ENCODE measurements around the gene MLANA. TPM values are rescaled to one million over a fixed set of nuclear protein-coding genes. Genes with fewer than 3 reads are reported as not detected.

The MLANA gene
- polyA plus RNA-seq, 1 donor (not counting 4 experiments of a cell fraction or from before 2014, with no cell fraction given): not detected

DNA sequence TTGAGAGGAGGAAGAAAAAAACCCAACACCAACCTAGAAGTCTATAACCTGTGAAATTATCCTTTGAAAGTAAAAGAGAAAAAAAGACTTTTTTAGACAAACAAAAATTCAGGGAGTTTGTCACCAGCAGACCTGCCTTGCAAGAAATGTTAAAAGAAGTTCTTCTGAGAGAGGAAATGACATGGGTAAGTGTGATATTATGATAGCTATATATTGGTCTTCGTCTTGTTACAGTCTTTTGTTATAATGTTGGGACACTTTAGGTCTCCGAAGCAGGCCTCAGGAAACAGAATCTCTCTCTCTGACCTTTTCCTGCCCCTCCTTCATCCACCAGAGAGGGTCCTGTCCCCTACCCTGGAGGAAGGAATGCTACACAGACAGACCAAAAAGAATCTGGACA is 16.6 kb upstream of the MLANA start:
- Histone ChIP-seq H3K4me3 (ENCODE audit: control insufficient read depth in 2 of 3, extremely low read depth in 1 of 3, insufficient read depth in 2 of 3, low read depth in 1 of 3, low read length in 3 of 3) (no peak overlapping the region), H3K4me1 (ENCODE audit: control insufficient read depth, extremely low read depth, insufficient read depth, low read length) (peaks cover 2% of the 10 kb centered on the region), H3K79me2 (ENCODE audit: control insufficient read depth, insufficient read depth, low read length) (no peaks in the 10 kb centered on the region), H3K4me2 (ENCODE audit: control insufficient read depth, extremely low read depth, insufficient read depth, low read depth, low read length) (no peak overlapping the region), H4K20me1 (ENCODE audit: control insufficient read depth, extremely low read depth, insufficient read depth, low read length) (no peaks in the 10 kb centered on the region), H3K27ac (ENCODE audit: control insufficient read depth, insufficient read depth, low read length) (no peak overlapping the region), H3K36me3 (ENCODE audit: control insufficient read depth in 2 of 2, extremely low read depth in 1 of 2, insufficient read depth in 2 of 2, low read length in 2 of 2) (no peaks in the 10 kb centered on the region), H3K9me1 (ENCODE audit: control insufficient read depth, extremely low read depth, insufficient read depth, low read length) (no peaks in the 10 kb centered on the region), H3K27me3 (ENCODE audit: control insufficient read depth, extremely low read depth, insufficient read depth, low read length) (no peaks in the 10 kb centered on the region), H2AFZ (ENCODE audit: control insufficient read depth, low read length) (no peak overlapping the region), H3K9me3 (ENCODE audit: control insufficient read depth, low read depth, low read length) (peaks cover 3% of the 10 kb centered on the region), H3K9ac (ENCODE audit: control insufficient read depth, extremely low read depth, insufficient read depth, low read length) (no peak overlapping the region)
- TF ChIP-seq EZH2 (IDR thresholded peaks at IDR 0.05; ENCODE audit: low read length): no peak
- TF ChIP-seq, protein P1, sequence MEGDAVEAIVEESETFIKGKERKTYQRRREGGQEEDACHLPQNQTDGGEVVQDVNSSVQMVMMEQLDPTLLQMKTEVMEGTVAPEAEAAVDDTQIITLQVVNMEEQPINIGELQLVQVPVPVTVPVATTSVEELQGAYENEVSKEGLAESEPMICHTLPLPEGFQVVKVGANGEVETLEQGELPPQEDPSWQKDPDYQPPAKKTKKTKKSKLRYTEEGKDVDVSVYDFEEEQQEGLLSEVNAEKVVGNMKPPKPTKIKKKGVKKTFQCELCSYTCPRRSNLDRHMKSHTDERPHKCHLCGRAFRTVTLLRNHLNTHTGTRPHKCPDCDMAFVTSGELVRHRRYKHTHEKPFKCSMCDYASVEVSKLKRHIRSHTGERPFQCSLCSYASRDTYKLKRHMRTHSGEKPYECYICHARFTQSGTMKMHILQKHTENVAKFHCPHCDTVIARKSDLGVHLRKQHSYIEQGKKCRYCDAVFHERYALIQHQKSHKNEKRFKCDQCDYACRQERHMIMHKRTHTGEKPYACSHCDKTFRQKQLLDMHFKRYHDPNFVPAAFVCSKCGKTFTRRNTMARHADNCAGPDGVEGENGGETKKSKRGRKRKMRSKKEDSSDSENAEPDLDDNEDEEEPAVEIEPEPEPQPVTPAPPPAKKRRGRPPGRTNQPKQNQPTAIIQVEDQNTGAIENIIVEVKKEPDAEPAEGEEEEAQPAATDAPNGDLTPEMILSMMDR (optimal IDR thresholded peaks at IDR 0.05 in 1 of 3, IDR thresholded peaks at IDR 0.05 in 1 of 3, conservative IDR thresholded peaks at IDR 0.05 in 1 of 3; ENCODE audit: extremely low read depth in 1 of 3, insufficient read depth in 2 of 3, low read length in 3 of 3): no peak
- no peak for DNase-seq (ENCODE audit: low read depth, low spot score)
- FAIRE-seq: no peak
- dilution Hi-C loops (cut with MboI; ENCODE audit: extremely low pct_ligation_motif_present, low sequenced_read_pairs): no loop called here

DNA sequence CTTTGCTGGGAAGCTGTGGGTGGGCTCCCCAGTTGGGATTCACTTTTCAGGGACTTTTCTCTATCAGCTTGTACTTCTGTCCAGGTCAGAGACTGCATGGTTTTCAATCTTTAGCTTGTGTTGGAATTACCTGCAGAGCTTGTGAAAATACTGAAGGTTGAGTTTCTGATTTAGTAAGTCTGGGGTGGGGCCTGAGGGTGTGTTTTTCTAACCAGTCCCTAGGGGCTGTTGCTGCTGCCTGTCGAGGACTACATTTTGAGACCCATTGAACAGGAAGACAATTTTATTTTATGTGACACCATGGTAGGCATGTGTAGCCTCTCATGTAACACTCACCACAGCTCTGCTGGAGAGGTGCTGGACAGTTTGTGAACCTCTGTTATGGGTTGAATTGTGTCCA is 14.7 kb upstream of the MLANA start:
- DNase-seq (ENCODE audit: low read depth, low spot score) (no peak), FAIRE-seq (no peak)
- no peak overlapping the region for H3K9ac ChIP-seq (ENCODE audit: control insufficient read depth, extremely low read depth, insufficient read depth, low read length)
- dilution Hi-C loops (cut with MboI; ENCODE audit: extremely low pct_ligation_motif_present, low sequenced_read_pairs): no loop called here
- no peak overlapping the region for H3K4me2 ChIP-seq (ENCODE audit: control insufficient read depth, extremely low read depth, insufficient read depth, low read depth, low read length)
- H3K36me3 ChIP-seq (ENCODE audit: control insufficient read depth in 2 of 2, extremely low read depth in 1 of 2, insufficient read depth in 2 of 2, low read length in 2 of 2): no peaks in the 10 kb centered on the region
- peaks cover 3% of the 10 kb centered on the region for H3K9me3 ChIP-seq (ENCODE audit: control insufficient read depth, low read depth, low read length)
- H3K4me1 ChIP-seq (ENCODE audit: control insufficient read depth, extremely low read depth, insufficient read depth, low read length): peaks cover 6% of the 10 kb centered on the region
- H3K4me3 ChIP-seq (ENCODE audit: control insufficient read depth in 2 of 3, extremely low read depth in 1 of 3, insufficient read depth in 2 of 3, low read depth in 1 of 3, low read length in 3 of 3): no peak overlapping the region
- H3K79me2 ChIP-seq (ENCODE audit: control insufficient read depth, insufficient read depth, low read length): no peaks in the 10 kb centered on the region
- H3K27me3 ChIP-seq (ENCODE audit: control insufficient read depth, extremely low read depth, insufficient read depth, low read length): no peaks in the 10 kb centered on the region
- TF ChIP-seq EZH2 (IDR thresholded peaks at IDR 0.05; ENCODE audit: low read length): no peak
- TF ChIP-seq, protein P1 (optimal IDR thresholded peaks at IDR 0.05 in 1 of 3, IDR thresholded peaks at IDR 0.05 in 1 of 3, conservative IDR thresholded peaks at IDR 0.05 in 1 of 3; ENCODE audit: extremely low read depth in 1 of 3, insufficient read depth in 2 of 3, low read length in 3 of 3): no peak
- H3K27ac ChIP-seq (ENCODE audit: control insufficient read depth, insufficient read depth, low read length): no peak overlapping the region
- H2AFZ ChIP-seq (ENCODE audit: control insufficient read depth, low read length): no peak overlapping the region
- no peaks in the 10 kb centered on the region for H3K9me1 ChIP-seq (ENCODE audit: control insufficient read depth, extremely low read depth, insufficient read depth, low read length)
- H4K20me1 ChIP-seq (ENCODE audit: control insufficient read depth, extremely low read depth, insufficient read depth, low read length): no peaks in the 10 kb centered on the region

Data from keratinocyte (primary cell).